A549 treated with CpdA at 1 μM for 4 hours (cell line): ENCODE results near the gene PCDHB14. TPM values are rescaled to one million over a fixed set of nuclear protein-coding genes. Genes with fewer than 3 reads are reported as not detected.

ENCODE experiments used
- total RNA-seq: library from RNA; stranded (reverse); fragments of 200-300 nt; extraction: Qiagen RNA extraction; gene quantifications from 5 replicates; pipeline ENCODE4 v1.2.3, GENCODE V29; 2022; ENCODE audit warnings: low read depth

Gene PCDHB14
- 0.06 to 0.13 TPM (median 0.09 TPM) in 5 replicates for total RNA-seq

DNA sequence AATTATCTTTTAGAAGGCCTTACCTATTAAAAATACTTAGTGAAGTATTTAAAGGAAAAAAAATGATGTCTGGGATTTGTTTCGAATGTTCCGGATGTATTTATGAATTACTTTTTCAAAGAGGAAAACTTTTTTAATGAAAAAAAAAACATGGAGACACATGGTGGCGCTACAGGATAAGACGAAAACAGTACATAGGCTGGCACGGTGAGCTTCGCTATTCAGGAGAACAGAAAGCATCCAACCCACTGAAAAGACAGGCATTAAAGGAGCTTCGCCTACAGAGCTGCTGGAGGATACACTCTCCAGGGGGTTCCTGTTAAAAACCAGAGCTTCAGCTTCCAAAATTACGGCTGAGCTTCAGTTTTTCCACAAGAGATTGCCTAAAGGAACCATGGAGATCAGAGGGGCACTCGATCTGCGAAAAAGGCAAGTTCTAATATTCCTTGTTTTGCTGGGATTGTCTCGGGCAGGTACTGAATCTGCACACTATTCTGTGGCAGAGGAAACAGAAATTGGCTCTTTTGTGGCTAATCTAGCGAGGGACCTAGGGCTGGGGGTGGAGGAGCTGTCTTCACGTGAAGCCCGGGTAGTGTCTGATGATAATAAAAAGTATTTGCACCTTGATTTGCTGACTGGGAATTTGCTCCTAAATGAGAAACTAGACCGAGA is at the start of gene PCDHB14:
Gene PCDHB14 (plus strand): TSS at position 232 of the 672 bp plus-strand sequence. CDS start 163 bp downstream, at position 395.

GRCh38 chr5:141177577-141178191 is 45.5 kb upstream of the PCDHB14 start, which contains the start of gene PCDHB8:
Gene PCDHB8, plus strand, starts transcription at chr5:141177790. Its CDS starts 245 bp downstream, at chr5:141178035.

GRCh38 chr5:141182248-141182647 is 40.9 kb upstream of the PCDHB14 start, which contains the start of gene PCDHB16:
Gene PCDHB16, plus strand, starts transcription at chr5:141182387. Its CDS starts 173 bp downstream, at chr5:141182560.

DNA sequence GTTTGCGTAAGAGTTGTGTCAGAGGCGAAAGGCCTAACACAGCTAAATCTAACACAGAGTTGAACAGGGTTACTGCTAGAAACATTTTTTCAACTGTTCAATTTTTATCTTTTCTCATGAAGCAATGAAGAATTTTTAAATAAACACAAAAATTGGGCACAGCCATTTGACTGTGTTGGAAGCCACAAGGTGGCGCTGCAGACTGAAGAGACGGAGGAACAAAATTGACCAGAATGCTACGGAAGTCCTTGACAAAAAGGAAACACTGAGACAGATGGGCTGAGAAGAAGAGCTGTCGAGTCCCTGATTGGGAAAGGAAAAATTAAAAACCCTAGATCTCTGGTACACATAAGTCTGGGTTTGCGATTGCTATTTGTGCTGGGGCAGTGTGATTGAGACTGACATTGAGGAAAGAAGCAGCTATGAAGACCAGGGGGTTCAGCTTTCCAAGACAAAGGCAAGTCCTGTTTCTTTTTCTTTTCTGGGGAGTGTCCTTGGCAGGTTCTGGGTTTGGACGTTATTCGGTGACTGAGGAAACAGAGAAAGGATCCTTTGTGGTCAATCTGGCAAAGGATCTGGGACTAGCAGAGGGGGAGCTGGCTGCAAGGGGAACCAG is 36.1 kb upstream of the PCDHB14 start, which contains the start of gene PCDHB9:
Gene PCDHB9 (plus strand): TSS at position 265 of the 616 bp plus-strand sequence. CDS start 158 bp downstream, at position 423.

DNA sequence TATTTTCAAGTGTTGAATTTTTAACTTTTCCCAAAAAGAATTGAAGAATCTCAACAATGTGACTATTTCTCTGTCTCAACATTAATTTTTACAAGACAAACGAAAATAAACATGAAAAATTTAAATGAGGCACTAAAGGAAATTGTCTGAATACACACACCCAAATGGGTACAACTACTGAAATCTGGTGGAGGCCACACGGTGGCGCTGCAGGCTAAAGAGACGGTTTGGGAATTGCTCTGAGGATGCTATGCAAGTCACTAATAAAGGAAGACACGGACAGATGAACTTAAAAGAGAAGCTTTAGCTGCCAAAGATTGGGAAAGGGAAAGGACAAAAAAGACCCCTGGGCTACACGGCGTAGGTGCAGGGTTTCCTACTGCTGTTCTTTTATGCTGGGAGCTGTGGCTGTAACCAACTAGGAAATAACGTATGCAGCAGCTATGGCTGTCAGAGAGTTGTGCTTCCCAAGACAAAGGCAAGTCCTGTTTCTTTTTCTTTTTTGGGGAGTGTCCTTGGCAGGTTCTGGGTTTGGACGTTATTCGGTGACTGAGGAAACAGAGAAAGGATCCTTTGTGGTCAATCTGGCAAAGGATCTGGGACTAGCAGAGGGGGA is 30.9 kb upstream of the PCDHB14 start, which contains the start of gene PCDHB10:
Gene PCDHB10 (plus strand): TSS at position 244 of the 616 bp plus-strand sequence. CDS start 200 bp downstream, at position 444.

GRCh38 chr5:141199359-141200235 is 23.5 kb upstream of the PCDHB14 start, which contains the start of gene PCDHB11:
Gene PCDHB11, plus strand, starts transcription at chr5:141199627. Its CDS starts 148 bp downstream, at chr5:141199775.

GRCh38 chr5:141208478-141208877 is 14.7 kb upstream of the PCDHB14 start, which contains the start of gene PCDHB12:
Gene PCDHB12, plus strand, starts transcription at chr5:141208719. Its CDS starts 189 bp downstream, at chr5:141208908.

GRCh38 chr5:141213656-141214339 is 9.3 kb upstream of the PCDHB14 start, which contains the start of gene PCDHB13:
Gene PCDHB13, plus strand, starts transcription at chr5:141213919. Its CDS starts 205 bp downstream, at chr5:141214124.

GRCh38 chr5:141245250-141245717 is 22.1 kb downstream of the PCDHB14 start, which contains the start of gene PCDHB15:
Gene PCDHB15, plus strand, starts transcription at chr5:141245395. Its CDS starts 184 bp downstream, at chr5:141245579.

Other genes starting within 250 kb of the PCDHB14 start
- gene PCDHB1, start 172.0 kb upstream of the PCDHB14 start, total RNA-seq = not detected in 5 replicates
- gene PCDHB2, start 128.7 kb upstream of the PCDHB14 start, total RNA-seq = 2.7 to 5.4 TPM (median 3.7 TPM) in 5 replicates
- 0.02 to 0.06 TPM (median 0.05 TPM) in 3 of 5 replicates, not detected in the others for gene PCDHB3, start 122.9 kb upstream of the PCDHB14 start, total RNA-seq
- gene PCDHB4, start 101.5 kb upstream of the PCDHB14 start, total RNA-seq = 0.03 to 0.09 TPM (median 0.06 TPM) in 4 of 5 replicates, not detected in the other
- gene PCDHB5, start 88.1 kb upstream of the PCDHB14 start, total RNA-seq = 1.2 to 1.9 TPM (median 1.5 TPM) in 5 replicates
- 0.89 to 1.2 TPM (median 1.1 TPM) in 5 replicates for gene PCDHB6, start 73.3 kb upstream of the PCDHB14 start, total RNA-seq
- gene PCDHB7, start 50.7 kb upstream of the PCDHB14 start, total RNA-seq = 0.01 TPM in 1 of 5 replicates, not detected in the others
- 0.24 to 0.42 TPM (median 0.37 TPM) in 5 replicates for gene PCDHB8, start 45.6 kb upstream of the PCDHB14 start, total RNA-seq
- gene PCDHB16, start 41.0 kb upstream of the PCDHB14 start, total RNA-seq = 0.05 to 0.10 TPM (median 0.08 TPM) in 4 of 5 replicates, not detected in the other
- 0.01 to 0.03 TPM in 2 of 5 replicates, not detected in the others for gene PCDHB9, start 36.2 kb upstream of the PCDHB14 start, total RNA-seq
- 0.03 to 0.06 TPM in 2 of 5 replicates, not detected in the others for gene PCDHB10, start 31.0 kb upstream of the PCDHB14 start, total RNA-seq
- 0.06 to 0.14 TPM (median 0.09 TPM) in 5 replicates for gene PCDHB11, start 23.7 kb upstream of the PCDHB14 start, total RNA-seq
- 0.07 TPM in 1 of 5 replicates, not detected in the others for gene PCDHB12, start 14.6 kb upstream of the PCDHB14 start, total RNA-seq
- gene PCDHB13, start 9.4 kb upstream of the PCDHB14 start, total RNA-seq = 0.02 to 0.08 TPM (median 0.07 TPM) in 5 replicates
- gene PCDHB15, start 22.1 kb downstream of the PCDHB14 start, total RNA-seq = 0.05 to 0.07 TPM (median 0.06 TPM) in 4 of 5 replicates, not detected in the other
- gene SLC25A2, start 80.7 kb downstream of the PCDHB14 start, total RNA-seq = not detected in 5 replicates
- gene TAF7, start 97.4 kb downstream of the PCDHB14 start, total RNA-seq = 66.8 to 81.4 TPM (median 74.0 TPM) in 5 replicates
- 0.27 to 0.49 TPM (median 0.31 TPM) in 5 replicates for gene PCDHGA1, start 107.2 kb downstream of the PCDHB14 start, total RNA-seq
- 0.44 to 0.73 TPM (median 0.59 TPM) in 5 replicates for gene PCDHGA2, start 115.4 kb downstream of the PCDHB14 start, total RNA-seq
- gene PCDHGA3, start 120.5 kb downstream of the PCDHB14 start, total RNA-seq = 0.05 to 0.09 TPM in 2 of 5 replicates, not detected in the others
- gene PCDHGB1, start 126.8 kb downstream of the PCDHB14 start, total RNA-seq = 1.0 to 2.1 TPM (median 1.9 TPM) in 5 replicates
- gene PCDHGA4, start 131.7 kb downstream of the PCDHB14 start, total RNA-seq = 0.08 to 0.20 TPM (median 0.10 TPM) in 5 replicates
- 0.07 to 0.19 TPM (median 0.17 TPM) in 5 replicates for gene PCDHGB2, start 136.7 kb downstream of the PCDHB14 start, total RNA-seq
- gene PCDHGA5, start 140.8 kb downstream of the PCDHB14 start, total RNA-seq = 0.11 to 0.17 TPM (median 0.15 TPM) in 5 replicates
- gene PCDHGB3, start 146.9 kb downstream of the PCDHB14 start, total RNA-seq = 0.15 to 0.35 TPM (median 0.20 TPM) in 5 replicates
- gene PCDHGA6, start 150.5 kb downstream of the PCDHB14 start, total RNA-seq = 0.13 to 0.28 TPM (median 0.22 TPM) in 5 replicates
- gene PCDHGA7, start 159.4 kb downstream of the PCDHB14 start, total RNA-seq = 0.72 to 1.3 TPM (median 0.96 TPM) in 5 replicates
- 0.66 to 1.0 TPM (median 0.73 TPM) in 5 replicates for gene PCDHGB4, start 164.4 kb downstream of the PCDHB14 start, total RNA-seq
- 0.02 TPM in 2 of 5 replicates, not detected in the others for gene PCDHGA8, start 169.3 kb downstream of the PCDHB14 start, total RNA-seq
- 1.9 to 2.8 TPM (median 2.4 TPM) in 5 replicates for gene PCDHGB5, start 174.6 kb downstream of the PCDHB14 start, total RNA-seq
- 0.06 to 0.14 TPM (median 0.08 TPM) in 3 of 5 replicates, not detected in the others for gene PCDHGA9, start 179.4 kb downstream of the PCDHB14 start, total RNA-seq
- 0.06 to 0.12 TPM (median 0.09 TPM) in 4 of 5 replicates, not detected in the other for gene PCDHGB6, start 184.7 kb downstream of the PCDHB14 start, total RNA-seq
- 0.01 TPM in 1 of 5 replicates, not detected in the others for gene PCDHGA10, start 189.6 kb downstream of the PCDHB14 start, total RNA-seq
- gene PCDHGB7, start 194.3 kb downstream of the PCDHB14 start, total RNA-seq = 0.03 to 0.16 TPM (median 0.07 TPM) in 5 replicates
- gene PCDHGA11, start 197.7 kb downstream of the PCDHB14 start, total RNA-seq = 0.02 TPM in 1 of 5 replicates, not detected in the others
- gene PCDHGA12, start 207.2 kb downstream of the PCDHB14 start, total RNA-seq = 0.02 TPM in 1 of 5 replicates, not detected in the others